ENCODE data around the gene CCDC92.

CCDC92 gene, protein sequence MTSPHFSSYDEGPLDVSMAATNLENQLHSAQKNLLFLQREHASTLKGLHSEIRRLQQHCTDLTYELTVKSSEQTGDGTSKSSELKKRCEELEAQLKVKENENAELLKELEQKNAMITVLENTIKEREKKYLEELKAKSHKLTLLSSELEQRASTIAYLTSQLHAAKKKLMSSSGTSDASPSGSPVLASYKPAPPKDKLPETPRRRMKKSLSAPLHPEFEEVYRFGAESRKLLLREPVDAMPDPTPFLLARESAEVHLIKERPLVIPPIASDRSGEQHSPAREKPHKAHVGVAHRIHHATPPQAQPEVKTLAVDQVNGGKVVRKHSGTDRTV

DNA sequence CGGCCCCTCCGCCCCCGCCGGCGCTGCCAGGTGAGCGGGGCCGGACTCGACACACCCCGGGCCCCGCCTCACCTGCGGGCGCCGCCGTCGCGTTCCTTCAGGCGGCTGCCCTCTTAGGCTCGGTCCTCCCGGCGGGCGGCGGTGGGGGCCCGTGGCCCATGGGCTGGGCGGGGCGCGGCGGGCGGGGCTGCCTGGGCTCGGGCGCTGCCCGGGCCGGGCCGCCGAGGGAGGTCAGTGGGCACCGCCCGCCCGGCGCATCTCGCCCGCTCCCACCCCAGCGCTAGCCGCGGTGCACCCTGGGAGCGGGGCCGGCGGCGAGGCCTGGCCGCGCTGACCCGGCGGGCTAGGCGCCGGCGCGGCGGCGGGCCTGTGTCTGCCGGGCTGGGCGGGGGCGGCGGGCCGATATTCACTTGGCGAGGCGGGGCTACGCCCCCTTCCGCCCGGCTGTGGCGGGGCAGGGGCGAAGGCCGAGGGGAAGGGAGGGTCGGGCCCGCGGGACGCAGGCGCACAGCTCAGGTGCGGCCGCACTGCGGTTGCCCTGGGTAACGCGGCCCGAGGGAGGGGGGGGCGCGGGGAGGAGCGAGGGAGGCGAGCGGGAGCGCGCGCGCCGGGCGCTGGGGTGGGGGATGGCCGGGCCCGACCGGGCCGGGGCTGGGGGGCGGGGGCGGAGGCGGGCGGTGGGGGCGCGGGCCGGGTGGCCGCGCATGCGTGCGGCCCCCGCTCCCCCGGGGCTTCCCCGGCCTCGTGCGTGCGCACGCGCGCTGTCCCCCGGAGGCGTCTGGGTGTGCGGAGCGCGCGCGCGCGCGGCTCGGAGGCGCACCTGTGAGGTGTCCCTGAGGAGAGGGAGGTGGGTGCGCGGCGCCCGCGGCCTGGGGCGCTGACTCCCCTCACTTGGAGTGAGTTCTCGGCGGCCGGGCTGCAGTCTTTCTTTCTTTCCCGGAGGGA, at the start of gene CCDC92, which contains the start of gene ZNF664:
TSS of gene CCDC92 (minus strand) at position 375 of the 945 bp plus-strand sequence. CDS start 28,526 bp downstream, outside the sequence.
TSS of gene ZNF664 (plus strand) at position 759 of the 945 bp plus-strand sequence. CDS start 38,930 bp downstream, outside the sequence.
- peak; percentile 93 for DNase-seq

DNA sequence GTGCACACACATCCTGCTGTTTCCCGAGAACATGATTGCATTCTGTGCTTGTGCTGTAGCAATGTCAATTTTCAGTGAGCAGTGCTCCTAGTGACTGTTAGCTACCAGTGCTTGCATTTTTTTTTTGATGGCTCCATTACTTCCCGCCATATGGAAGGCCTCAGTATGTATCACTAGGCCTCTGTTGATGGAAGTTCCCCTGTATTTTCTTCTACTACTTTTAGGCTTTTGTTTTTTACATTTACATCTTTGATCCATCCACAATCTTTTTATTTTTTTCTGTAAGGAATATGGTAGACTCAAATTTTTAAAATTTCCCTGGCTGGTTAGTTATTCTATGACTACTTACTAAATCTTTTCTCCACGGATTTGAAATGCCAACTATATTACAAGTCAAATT, 49.5 kb upstream of the CCDC92 start:
- DNase-seq = no peak

DNA sequence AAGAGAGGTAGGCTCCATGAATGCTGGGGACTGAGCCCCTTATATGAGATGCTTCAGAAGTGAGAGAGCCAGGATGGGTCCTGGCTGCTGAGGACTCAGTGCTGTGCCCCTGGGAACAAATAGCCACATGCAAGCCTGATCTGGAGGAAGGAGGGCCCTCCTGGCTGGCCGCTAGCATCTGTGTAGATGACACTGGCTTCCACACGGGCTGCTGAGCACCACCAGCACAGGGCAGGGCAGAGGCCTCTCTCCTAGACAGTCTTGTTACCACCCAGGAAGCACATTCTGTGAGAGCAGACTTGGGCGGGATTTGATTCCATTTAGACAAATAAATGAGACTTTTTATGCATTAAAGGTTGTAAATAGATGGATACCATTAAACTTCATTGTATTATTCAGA, 48.4 kb upstream of the CCDC92 start:
- no peak for DNase-seq

DNA sequence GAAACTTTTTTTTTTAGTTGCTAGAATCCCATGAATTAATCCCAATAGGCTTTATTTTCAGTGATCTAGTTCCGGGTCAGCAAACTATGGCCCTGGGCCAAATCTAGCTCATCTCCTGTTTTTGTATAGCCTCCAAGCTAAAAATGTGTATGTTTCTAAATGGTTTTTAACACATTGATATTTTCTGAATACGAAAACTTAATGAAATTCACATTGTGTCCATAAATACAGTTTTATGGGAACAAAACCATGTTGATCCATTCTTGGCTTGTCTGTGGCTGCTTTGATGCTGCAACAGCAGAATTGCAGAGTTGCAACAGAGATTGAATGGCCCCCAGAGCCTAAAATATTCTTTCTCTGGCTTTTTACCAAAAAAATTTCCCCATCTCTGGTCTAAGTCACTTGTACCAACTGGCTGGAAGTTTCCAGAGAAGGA, 47.9 kb upstream of the CCDC92 start:
- no peak for DNase-seq

DNA sequence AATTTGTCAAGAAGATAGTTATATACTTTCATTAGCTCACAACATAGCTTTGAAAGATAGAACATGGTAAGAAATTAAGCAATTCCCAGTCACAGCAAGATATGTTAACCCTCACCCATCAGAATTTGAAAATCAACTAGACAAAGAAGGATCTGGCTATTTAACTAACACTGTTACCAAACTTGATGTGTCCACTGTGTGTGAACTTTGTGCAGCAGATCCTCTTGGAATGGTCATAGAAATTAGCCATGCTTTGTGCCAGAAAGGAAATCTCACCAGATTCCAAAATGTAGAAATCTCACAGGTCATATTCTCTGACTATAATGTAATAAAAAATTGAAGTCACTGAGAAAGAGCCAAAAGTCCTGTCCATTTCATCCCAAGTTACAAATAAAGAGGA, 46.5 kb upstream of the CCDC92 start:
- no peak for DNase-seq

DNA sequence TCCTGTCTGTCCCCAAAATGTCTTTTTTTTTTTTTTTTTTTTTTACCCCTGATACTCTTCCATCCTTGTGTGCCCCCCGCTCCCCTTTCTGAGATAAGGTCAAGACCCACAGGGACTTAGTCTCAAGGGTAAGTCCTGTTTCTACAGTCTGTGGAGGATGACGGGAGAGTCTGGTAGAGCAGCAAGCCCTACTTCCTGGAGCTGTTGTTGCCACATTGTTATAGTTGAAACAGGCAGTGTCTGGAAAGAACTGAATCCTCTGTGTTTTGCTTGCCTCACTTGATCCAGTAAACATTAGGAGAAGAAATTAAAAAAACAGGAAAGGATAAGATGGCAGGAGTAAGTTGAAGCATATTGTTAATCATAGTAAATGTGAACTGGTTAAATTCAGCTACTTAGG, 45.9 kb upstream of the CCDC92 start:
- no peak for DNase-seq

DNA sequence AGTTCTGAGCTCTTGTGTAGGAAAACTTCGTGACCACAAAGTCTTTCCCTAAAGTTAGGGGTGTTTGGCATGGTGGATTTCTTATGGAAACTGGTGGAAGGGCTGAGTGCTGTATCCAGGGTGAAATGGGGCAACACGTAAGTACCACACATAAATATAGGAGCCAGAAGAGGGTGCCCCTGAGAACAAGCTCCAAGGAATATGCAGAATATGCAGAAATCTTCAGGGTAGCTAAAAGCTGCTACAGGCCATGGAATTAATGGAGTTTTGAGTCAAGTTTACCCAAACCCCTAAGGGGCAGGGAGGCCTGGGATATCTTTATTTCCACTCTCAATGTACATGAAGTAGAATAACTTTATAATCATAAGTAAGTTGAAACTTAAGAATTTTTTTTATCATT, 44.4 kb upstream of the CCDC92 start:
- no peak for DNase-seq

DNA sequence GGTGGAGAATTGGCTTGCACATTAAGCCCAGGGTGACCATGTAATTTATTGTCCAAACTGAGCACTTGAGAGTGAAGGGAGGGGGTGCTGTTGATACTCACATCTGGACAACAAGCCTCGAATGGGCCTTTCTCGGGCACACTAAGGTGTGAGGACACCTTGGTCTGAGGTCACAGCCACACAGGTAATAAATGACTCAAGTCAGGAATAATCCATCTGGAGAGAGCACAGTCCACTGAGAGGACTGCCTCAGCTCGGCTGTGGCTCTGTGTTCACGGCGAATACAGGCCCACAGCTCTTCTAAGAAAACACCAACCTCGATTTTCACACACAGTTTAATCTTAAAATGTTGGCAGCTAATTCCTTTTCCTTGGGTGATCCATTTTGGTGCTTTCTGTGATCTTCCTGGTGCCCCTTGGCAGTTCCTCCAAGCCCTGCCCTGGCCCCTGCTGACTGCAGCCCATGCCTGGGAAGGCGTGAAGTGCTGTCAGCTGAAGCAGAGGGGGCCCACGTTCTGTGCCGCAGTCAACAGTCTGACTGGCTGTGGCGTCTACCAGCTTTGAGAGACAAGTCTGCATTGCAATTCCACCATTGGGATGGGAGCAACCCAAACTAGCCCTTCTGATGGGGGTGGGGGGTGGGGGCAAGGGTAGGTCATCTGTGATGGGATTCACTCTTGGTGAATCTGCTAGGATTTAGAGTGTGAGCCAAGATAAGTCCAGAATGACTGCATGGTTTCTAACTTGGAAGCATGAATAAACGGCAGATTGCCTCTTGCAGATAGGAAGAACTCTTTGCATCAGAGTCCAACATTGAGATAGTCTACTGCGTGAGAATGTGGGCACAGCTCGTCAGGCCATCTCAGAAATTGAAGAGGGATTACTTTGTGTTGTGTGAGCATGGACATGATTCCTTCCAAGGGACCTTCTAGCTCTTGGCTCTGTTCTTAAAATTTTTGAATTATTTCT, 43.1 kb upstream of the CCDC92 start:
- DNase-seq = no peak

DNA sequence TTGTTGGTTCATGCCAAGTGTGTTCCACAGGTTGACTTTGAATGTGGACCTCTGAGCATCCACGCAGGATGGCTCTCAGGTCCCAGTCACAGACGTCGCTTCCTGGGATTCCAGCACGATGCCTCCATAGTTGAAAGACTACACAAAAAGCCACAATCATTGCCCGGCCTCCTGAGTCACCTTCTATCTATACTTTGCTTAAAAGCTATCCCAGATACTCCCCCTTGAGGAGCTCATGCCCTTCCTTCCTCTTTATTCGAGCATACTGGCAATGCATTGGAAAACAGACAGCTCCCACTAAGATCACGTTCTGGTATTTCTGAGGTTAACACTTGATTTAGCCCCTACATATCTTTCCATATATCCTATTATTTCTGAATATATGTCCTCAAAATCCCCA, 40.4 kb upstream of the CCDC92 start:
- DNase-seq = no peak

DNA sequence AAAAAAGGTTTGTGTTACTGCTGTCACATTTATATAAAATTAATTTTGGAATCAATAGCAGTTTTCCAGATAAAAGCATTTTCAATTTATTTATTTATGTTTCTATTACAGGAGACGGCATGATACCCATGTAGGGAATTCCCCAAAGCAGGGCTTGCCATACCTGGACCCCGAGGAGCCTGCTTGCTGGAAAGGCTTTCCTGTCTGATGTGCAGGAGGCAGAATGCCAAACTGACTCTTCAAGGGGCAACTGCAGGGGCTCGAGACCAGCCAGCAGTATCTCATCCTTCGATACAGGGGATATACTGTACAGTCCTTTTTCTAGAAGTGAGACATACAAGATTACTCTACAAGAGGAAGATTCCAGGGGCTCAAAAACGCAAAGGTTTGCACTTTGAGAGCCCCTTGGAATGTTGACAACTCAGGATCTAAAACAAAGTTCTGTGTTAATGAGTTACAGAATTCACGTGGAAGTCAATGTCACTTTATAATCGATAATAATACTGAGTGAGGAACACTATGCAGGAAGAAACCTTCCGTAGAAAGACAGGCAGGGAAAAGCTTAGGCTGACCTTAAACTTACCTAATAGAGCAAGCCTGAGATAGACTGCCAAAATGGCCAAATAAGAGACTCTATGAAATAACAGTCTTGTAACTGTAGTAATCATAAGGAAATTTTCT, 38.9 kb upstream of the CCDC92 start:
- DNase-seq = no peak

DNA sequence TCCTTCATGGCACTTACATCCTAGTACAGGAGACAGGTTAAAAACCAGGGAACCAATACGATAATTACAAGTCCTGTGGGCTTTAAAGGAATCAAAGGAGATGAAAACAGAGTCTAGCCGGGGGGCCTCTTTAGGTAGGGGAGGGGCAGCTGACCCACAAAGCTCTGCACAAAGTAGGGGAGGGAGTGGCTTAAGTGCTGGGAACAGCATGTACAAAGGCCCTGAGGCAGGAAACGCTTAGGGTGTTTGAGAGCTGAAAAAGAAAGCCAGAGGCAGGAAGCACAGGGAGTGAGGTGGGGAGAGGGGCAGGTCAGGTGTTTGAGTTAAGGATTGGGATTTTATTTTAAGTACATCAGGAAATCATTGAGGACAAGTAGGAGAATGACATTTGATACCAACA, 38.1 kb upstream of the CCDC92 start:
- DNase-seq = no peak

DNA sequence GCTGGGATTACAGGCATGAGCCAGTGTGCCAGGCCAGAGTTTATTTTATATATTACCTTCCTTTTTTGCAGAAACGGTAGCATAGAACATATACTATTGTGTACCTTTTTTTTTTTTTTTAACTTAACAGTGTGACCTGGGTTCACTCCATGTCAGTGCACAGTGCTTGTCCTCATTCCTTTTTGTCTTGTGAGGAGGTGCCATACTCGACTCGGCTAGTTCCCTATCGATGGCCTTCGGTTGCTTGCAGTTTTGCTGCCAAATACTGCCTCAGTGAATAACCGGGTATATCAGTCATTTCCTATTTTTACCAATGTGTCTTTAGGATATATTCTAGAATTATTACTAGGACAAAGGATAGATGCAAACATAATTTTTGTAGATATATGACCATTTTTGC, 37.1 kb upstream of the CCDC92 start:
- no peak for DNase-seq

DNA sequence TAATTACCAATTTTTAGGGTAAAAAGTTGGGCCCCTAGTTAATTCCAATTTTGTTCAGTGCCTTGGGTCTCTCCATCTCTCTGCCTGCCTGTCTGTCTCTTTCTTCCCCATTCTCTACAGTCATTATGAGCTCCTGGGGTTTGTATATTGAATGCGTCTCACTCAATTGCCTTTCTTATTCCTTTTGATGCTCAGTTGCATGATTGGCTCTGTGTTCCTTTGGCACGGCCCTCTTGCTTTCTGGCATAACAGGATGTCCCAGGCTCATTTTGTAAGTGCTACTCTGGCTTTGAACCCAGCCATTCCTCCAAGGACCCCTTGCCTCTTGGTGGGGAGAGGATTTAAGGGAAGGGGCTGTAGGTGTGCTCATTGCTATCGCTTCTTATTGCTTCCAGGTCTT, 36.0 kb upstream of the CCDC92 start:
- DNase-seq = peak; percentile 18

DNA sequence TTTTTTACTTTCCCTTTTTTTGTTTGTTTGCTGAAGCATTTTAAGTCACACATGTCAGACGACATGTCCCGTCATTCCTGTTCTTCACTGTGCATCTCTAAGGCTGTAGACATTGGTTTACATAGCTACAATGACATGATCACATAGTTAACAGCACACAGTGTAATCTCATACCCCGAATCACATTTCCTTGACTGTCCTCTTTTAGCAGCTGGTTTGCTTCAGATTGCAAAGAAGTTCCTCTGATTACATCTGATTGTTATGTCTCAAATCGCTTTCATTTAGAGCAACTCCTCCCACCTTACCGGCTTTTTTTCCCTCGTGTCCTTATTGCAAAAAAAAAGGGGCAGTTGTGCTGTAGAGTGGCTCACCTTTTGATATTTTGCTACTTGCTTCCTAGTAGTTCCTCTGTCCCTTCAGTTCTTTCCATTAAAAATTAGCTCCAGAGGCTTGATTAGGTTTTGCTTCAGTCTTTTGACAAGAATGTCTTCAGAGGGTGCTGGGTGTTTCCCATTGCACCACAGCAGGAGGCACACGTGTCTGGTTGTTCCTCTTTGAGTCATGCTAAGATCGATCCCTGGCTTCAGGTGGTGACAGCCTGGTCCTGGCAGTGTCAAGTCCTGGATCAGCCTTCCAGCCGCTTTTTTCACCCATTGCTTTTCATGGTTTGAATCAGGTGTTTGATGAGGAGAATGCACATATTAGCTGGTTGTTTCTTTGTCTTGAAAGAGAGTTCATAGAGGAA, 35.4 kb upstream of the CCDC92 start:
- DNase-seq = no peak

DNA sequence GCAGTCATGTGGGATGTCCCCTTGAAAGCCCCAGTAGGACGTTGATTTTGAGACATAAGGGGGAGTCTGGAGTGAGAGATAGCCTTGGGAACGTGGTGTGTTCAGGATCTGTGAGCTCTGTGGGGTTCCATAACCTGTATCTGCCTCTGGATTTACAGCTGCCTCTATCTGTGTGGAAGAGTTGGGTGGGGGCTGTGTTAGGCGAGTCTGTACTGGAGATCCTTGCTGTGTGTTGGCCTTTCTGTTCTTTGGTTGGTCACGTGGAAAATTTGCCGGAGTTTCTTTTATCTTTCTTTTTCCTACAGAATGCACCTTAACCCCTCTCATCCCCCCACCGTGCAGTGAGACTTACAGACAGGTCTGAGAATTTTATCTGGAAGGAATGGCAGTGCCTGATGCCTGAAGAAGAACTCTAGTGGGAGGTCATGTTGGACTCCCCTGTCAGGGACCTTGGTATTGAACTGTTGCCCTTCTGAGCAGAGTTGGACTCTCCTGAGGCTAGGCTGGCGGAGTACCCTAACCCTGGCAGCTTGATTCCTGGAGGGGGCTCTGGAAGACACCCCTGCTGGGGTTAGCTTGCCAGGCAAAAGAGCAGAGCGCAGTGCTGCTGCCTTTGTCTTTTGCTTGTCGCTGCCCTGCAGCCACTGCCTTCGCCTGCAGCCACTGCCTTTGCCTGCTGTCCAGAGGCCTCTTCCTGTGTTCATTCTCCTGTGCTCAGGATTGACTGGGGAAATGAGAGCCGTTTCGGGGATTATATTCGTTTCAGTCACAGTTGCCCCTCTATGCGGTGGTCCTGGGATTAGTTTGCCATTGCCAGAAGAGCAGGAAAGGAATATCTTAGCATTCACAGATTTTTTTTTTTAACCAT, 34.4 kb upstream of the CCDC92 start:
- no peak for DNase-seq

DNA sequence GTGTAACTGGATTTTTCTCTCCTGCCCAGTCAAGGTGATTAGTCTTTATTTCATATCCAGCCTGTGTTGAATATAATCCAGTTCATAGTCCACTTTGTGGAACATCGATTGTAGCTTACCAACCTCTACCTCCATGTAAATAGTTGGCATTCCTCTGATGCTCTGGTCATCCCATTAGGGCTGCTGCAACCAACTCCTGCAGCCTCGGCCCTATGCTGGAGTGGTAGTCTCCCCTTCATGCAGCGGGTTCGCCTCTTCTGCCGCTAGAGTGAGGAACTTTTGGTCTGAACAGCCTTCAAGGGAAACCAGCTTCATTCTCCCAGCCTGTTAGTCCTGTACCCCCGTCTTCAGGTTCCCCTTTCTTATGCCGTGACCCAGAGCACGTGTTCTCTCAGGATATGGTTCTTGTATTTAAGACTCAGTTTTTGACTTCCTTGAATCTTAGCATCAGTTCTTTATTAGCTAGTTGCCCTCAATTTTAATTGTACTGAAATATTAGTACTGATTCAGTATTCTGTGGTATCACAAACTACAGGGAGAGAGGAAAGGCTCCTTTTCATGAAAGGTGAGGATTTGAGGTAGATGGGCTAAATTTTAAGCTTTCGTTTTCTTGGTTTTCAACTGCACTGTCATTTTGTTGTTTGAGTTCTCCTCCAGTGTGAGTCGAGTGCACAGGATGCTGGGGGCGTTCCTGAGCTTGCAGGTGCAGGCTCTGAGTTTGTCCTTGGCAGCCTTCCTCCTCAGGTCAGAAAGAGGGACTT, 33.6 kb upstream of the CCDC92 start:
- no peak for DNase-seq

DNA sequence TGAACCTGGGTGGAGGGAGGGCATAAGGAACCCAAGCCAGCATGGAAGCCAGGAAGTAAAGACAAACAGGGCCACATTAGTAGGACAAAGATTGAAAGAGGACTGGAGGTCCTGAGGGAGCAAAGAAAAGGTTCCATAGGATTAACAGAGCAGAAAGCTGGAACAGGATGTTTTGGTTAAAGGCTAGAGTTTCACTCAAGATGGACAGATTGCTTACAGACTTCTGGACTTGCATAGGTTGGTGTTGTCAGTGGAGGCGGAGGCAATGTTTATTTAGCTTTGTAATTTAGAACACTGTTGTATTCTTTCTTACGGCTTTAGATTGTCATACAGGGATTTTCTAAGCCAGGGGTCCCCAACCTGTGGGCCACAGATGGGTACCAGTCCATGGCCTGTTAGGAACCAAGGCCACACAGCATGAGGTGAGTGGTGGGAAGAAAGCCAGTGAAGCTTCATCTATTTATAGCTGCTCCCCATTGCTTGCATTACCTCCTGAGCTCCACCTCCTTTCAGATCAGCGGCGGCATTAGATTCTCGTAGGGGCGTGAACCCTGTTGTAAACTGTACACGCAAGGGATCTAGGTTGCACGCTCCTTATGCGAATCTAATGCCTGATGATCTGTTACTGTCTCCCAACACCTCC, 31.7 kb upstream of the CCDC92 start:
- no peak for DNase-seq

DNA sequence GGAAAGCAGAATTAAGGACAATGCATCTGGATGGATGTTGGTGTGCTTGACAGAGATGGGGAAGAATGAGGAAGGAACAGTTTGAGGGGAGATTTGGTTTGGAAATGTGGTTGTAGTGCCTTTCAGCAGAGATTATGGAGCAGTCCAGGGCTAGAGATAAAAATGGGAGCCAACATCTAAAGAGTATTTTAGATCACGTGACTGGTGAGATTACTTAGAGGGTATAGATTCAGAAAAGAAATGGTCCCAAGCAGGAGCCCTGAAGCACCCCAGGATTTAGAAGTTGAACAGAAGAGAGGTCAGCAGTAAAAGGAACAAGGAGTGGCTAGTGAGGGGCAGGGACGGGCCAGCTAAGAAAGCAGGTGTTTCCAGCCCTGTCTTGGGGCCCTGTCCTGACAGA, 30.0 kb upstream of the CCDC92 start:
- DNase-seq = no peak
